ENCODE measurements around the gene CFAP61. TPM values are rescaled to one million over a fixed set of nuclear protein-coding genes. Genes with fewer than 3 reads are reported as not detected.

Gene CFAP61
- total RNA-seq, 1 donor from 2014 or later: not detected

- H3K9me3 ChIP-seq (ENCODE audit: insufficient read depth, low read depth, low read length): no peaks in the 10 kb centered on the region
- Mint-ChIP-seq H3K4me3 (ENCODE audit: unreplicated experiment) (no peak overlapping the region), H3K27me3 (ENCODE audit: low read depth, unreplicated experiment) (peaks cover 19% of the 10 kb centered on the region), H3K36me3 (ENCODE audit: low read depth, unreplicated experiment) (no peaks in the 10 kb centered on the region), H3K9me3 (ENCODE audit: unreplicated experiment) (no peaks in the 10 kb centered on the region), H3K4me1 (ENCODE audit: low read depth, unreplicated experiment) (no peaks in the 10 kb centered on the region), H3K27ac (ENCODE audit: unreplicated experiment) (no peak overlapping the region)
- no peak overlapping the region for H3K4me3 ChIP-seq (ENCODE audit: insufficient read depth, low read depth, low read length)
- DNase-seq (ENCODE audit: low read depth) (no peak), FAIRE-seq (no peak)
- no peak overlapping the region for H3K4me2 ChIP-seq (ENCODE audit: low read length)
- no peaks in the 10 kb centered on the region for H4K20me1 ChIP-seq (ENCODE audit: insufficient read depth, low read length)
- H3K79me2 ChIP-seq (ENCODE audit: insufficient read depth, low read length): no peaks in the 10 kb centered on the region
- no peak overlapping the region for H3K27ac ChIP-seq (ENCODE audit: low read depth, low read length)
- no peaks in the 10 kb centered on the region for H3K4me1 ChIP-seq (ENCODE audit: insufficient read depth, low read length)
- no peaks in the 10 kb centered on the region for H3K36me3 ChIP-seq (ENCODE audit: insufficient read depth, low read length)
- H3K9ac ChIP-seq (ENCODE audit: low read length): no peak overlapping the region
- TF ChIP-seq EZH2 (IDR thresholded peaks at IDR 0.05; ENCODE audit: insufficient read depth, low read length) (no peak), CTCF (IDR thresholded peaks at IDR 0.05; ENCODE audit: insufficient read depth, low read depth, low read length) (no peak)
- no peaks in the 10 kb centered on the region for H3K27me3 ChIP-seq (ENCODE audit: insufficient read depth, low read length)
- no peak overlapping the region for H2AFZ ChIP-seq (ENCODE audit: low read depth, low read length)
Observed at GRCh38 chr20:20318365-20319161, 266.2 kb downstream of the CFAP61 start.

- Mint-ChIP-seq H3K27ac (ENCODE audit: unreplicated experiment) (no peak overlapping the region), H3K4me3 (ENCODE audit: unreplicated experiment) (no peak overlapping the region), H3K27me3 (ENCODE audit: low read depth, unreplicated experiment) (peaks cover 19% of the 10 kb centered on the region), H3K36me3 (ENCODE audit: low read depth, unreplicated experiment) (no peaks in the 10 kb centered on the region), H3K4me1 (ENCODE audit: low read depth, unreplicated experiment) (no peaks in the 10 kb centered on the region), H3K9me3 (ENCODE audit: unreplicated experiment) (no peaks in the 10 kb centered on the region)
- H3K36me3 ChIP-seq (ENCODE audit: insufficient read depth, low read length): no peaks in the 10 kb centered on the region
- no peak for DNase-seq (ENCODE audit: low read depth)
- H3K9me3 ChIP-seq (ENCODE audit: insufficient read depth, low read depth, low read length): no peaks in the 10 kb centered on the region
- no peaks in the 10 kb centered on the region for H3K79me2 ChIP-seq (ENCODE audit: insufficient read depth, low read length)
- no peak overlapping the region for H2AFZ ChIP-seq (ENCODE audit: low read depth, low read length)
- H3K27ac ChIP-seq (ENCODE audit: low read depth, low read length): no peak overlapping the region
- no peaks in the 10 kb centered on the region for H4K20me1 ChIP-seq (ENCODE audit: insufficient read depth, low read length)
- no peak for FAIRE-seq
- no peak overlapping the region for H3K4me2 ChIP-seq (ENCODE audit: low read length)
- no peaks in the 10 kb centered on the region for H3K27me3 ChIP-seq (ENCODE audit: insufficient read depth, low read length)
- no peak for TF ChIP-seq CTCF (IDR thresholded peaks at IDR 0.05; ENCODE audit: insufficient read depth, low read depth, low read length)
- TF ChIP-seq EZH2 (IDR thresholded peaks at IDR 0.05; ENCODE audit: insufficient read depth, low read length): no peak
- H3K9ac ChIP-seq (ENCODE audit: low read length): no peak overlapping the region
- H3K4me1 ChIP-seq (ENCODE audit: insufficient read depth, low read length): no peaks in the 10 kb centered on the region
- no peak overlapping the region for H3K4me3 ChIP-seq (ENCODE audit: insufficient read depth, low read depth, low read length)
Observed at GRCh38 chr20:20321134-20321533, 268.8 kb downstream of the CFAP61 start.

GRCh38 chr20:20321917-20322316, 269.6 kb downstream of the CFAP61 start:
- H3K36me3 Mint-ChIP-seq (ENCODE audit: low read depth, unreplicated experiment): no peaks in the 10 kb centered on the region
- H3K27ac Mint-ChIP-seq (ENCODE audit: unreplicated experiment): no peak overlapping the region
- Histone ChIP-seq H3K4me2 (ENCODE audit: low read length) (no peak overlapping the region), H3K27me3 (ENCODE audit: insufficient read depth, low read length) (no peaks in the 10 kb centered on the region), H3K79me2 (ENCODE audit: insufficient read depth, low read length) (no peaks in the 10 kb centered on the region), H3K36me3 (ENCODE audit: insufficient read depth, low read length) (no peaks in the 10 kb centered on the region), H3K27ac (ENCODE audit: low read depth, low read length) (no peak overlapping the region), H3K4me3 (ENCODE audit: insufficient read depth, low read depth, low read length) (no peak overlapping the region), H3K4me1 (ENCODE audit: insufficient read depth, low read length) (no peaks in the 10 kb centered on the region), H3K9me3 (ENCODE audit: insufficient read depth, low read depth, low read length) (no peaks in the 10 kb centered on the region), H3K9ac (ENCODE audit: low read length) (no peak overlapping the region), H4K20me1 (ENCODE audit: insufficient read depth, low read length) (no peaks in the 10 kb centered on the region), H2AFZ (ENCODE audit: low read depth, low read length) (no peak overlapping the region)
- DNase-seq (ENCODE audit: low read depth) (no peak), FAIRE-seq (no peak)
- peaks cover 19% of the 10 kb centered on the region for H3K27me3 Mint-ChIP-seq (ENCODE audit: low read depth, unreplicated experiment)
- H3K4me1 Mint-ChIP-seq (ENCODE audit: low read depth, unreplicated experiment): no peaks in the 10 kb centered on the region
- no peak for TF ChIP-seq EZH2 (IDR thresholded peaks at IDR 0.05; ENCODE audit: insufficient read depth, low read length)
- no peak for TF ChIP-seq CTCF (IDR thresholded peaks at IDR 0.05; ENCODE audit: insufficient read depth, low read depth, low read length)
- no peaks in the 10 kb centered on the region for H3K9me3 Mint-ChIP-seq (ENCODE audit: unreplicated experiment)
- H3K4me3 Mint-ChIP-seq (ENCODE audit: unreplicated experiment): no peak overlapping the region

Data from astrocyte (in vitro differentiated cells and primary cell).